IMR-90 (cell line): ENCODE measurements around the gene DAP3. TPM values are rescaled to one million over a fixed set of nuclear protein-coding genes. Genes with fewer than 3 reads are reported as not detected.

ENCODE experiments used
- ATAC-seq: fragments of 200-7000 bp; cut with Tn5 transposase; 2 replicates; pipeline ENCODE4 v1.9.1; 2020; ENCODE audit warnings: low read depth, mild to moderate bottlenecking, moderate library complexity
- BruUV-seq: library from RNA; stranded (reverse); fragments of 400-500 nt; replicated peaks from 2 replicates; lab custom pipeline; 2021; lab: Mats Ljungman, UMichigan
- CTCF ChIA-PET: fragments of 300-600 bp; formaldehyde crosslinking; extraction: SDS; loops from one replicate; lab custom pipeline; 2021; ENCODE audit warnings: antibody characterized with exemption; lab: Yijun Ruan, JAX
- POLR2A ChIA-PET: fragments of 300-600 bp; sonication (Branson Sonifier 250); formaldehyde crosslinking; loops from one replicate; lab custom pipeline; 2022; ENCODE audit warnings: antibody characterized with exemption; ENCODE audit not compliant: unreplicated experiment; lab: Charles Lee
- DNase-seq: peaks from one replicate; pipeline ENCODE4 v3.0.0; 2013
- H2AFZ ChIP-seq: replicated peaks from 2 replicates; pipeline ENCODE3; 2013; ENCODE audit warnings: low read length, mild to moderate bottlenecking; ENCODE audit not compliant: poor library complexity
- H2AK5ac ChIP-seq: 2 replicates; pipeline ENCODE4 v1.6.1; 2013; ENCODE audit warnings: low read depth, low read length, inconsistent platforms
- H2AK9ac ChIP-seq: replicated peaks from 2 replicates; pipeline ENCODE3; 2013; ENCODE audit warnings: mild to moderate bottlenecking, low read depth, low read length, moderate library complexity; ENCODE audit not compliant: poor library complexity
- H2BK120ac ChIP-seq: 2 replicates; pipeline ENCODE4 v1.6.1; 2013; ENCODE audit warnings: low read depth, low read length, inconsistent platforms
- H2BK15ac ChIP-seq: 3 replicates; pipeline ENCODE4 v1.6.1; 2013; ENCODE audit warnings: low read depth, low read length, inconsistent platforms
- H2BK20ac ChIP-seq: 2 replicates; pipeline ENCODE4 v1.6.1; 2013; ENCODE audit warnings: low read depth, mild to moderate bottlenecking, inconsistent platforms, low read length, moderate library complexity
- H2BK5ac ChIP-seq: 2 replicates; pipeline ENCODE4 v1.6.1; 2013; ENCODE audit warnings: mild to moderate bottlenecking, low read depth, low read length, inconsistent platforms; ENCODE audit not compliant: poor library complexity, severe bottlenecking
- H3K14ac ChIP-seq: replicated peaks from 2 replicates; pipeline ENCODE4 v1.6.1; 2013; ENCODE audit warnings: low read depth, low read length, inconsistent platforms
- H3K18ac ChIP-seq: 2 replicates; pipeline ENCODE4 v1.6.1; 2013; ENCODE audit warnings: low read depth, low read length, control low read depth
- H3K23ac ChIP-seq: 2 replicates; pipeline ENCODE4 v1.6.1; 2013; ENCODE audit warnings: low read depth, low read length, inconsistent platforms
- H3K27ac ChIP-seq: 2 replicates; pipeline ENCODE4 v1.5.1; 2013; ENCODE audit warnings: mild to moderate bottlenecking, control low read depth, low read length; ENCODE audit not compliant: insufficient read depth
- H3K27me3 ChIP-seq: 2 replicates; pipeline ENCODE4 v1.6.1; 2013; ENCODE audit warnings: low read length; ENCODE audit not compliant: control insufficient read depth, insufficient read depth
- H3K36me3 ChIP-seq: 2 replicates; pipeline ENCODE4 v1.6.1; 2013; ENCODE audit warnings: low read length, mixed read lengths; ENCODE audit not compliant: control insufficient read depth, insufficient read depth
- H3K4ac ChIP-seq: 2 replicates; pipeline ENCODE4 v1.6.1; 2013; ENCODE audit warnings: low read depth, low read length, inconsistent platforms
- H3K4me1 ChIP-seq: 2 replicates; pipeline ENCODE4 v1.6.1; 2013; ENCODE audit warnings: low read length, mixed read lengths; ENCODE audit not compliant: control insufficient read depth, insufficient read depth
- H3K4me2 ChIP-seq: 2 replicates; pipeline ENCODE4 v1.6.1; 2013; ENCODE audit warnings: low read depth, mild to moderate bottlenecking, control low read depth, low read length, moderate library complexity
- H3K4me3 ChIP-seq: 2 replicates; pipeline ENCODE4 v1.5.1; 2013; ENCODE audit warnings: low read depth, mild to moderate bottlenecking, control low read depth, low read length, moderate library complexity; ENCODE audit not compliant: insufficient read depth
- H3K56ac ChIP-seq: 2 replicates; pipeline ENCODE4 v1.6.1; 2013; ENCODE audit warnings: low read length, inconsistent platforms; ENCODE audit not compliant: insufficient read depth; ENCODE audit errors: extremely low read depth
- H3K79me1 ChIP-seq, 2 experiments: 2 replicates each; pipeline ENCODE4 v1.6.1; 2013; ENCODE audit warnings: low read length in 2 of 2, inconsistent platforms in 1 of 2, low read depth in 1 of 2
- H3K9ac ChIP-seq: 2 replicates; pipeline ENCODE4 v1.6.1; 2013; ENCODE audit warnings: low read depth, low read length, control low read depth
- H3K9me1 ChIP-seq: 2 replicates; pipeline ENCODE4 v1.6.1; 2013; ENCODE audit warnings: low read length, inconsistent platforms; ENCODE audit not compliant: insufficient read depth
- H3K9me3 ChIP-seq: 2 replicates; pipeline ENCODE4 v1.6.1; 2013; ENCODE audit warnings: low read length; ENCODE audit not compliant: control insufficient read depth, insufficient read depth
- H4K20me1 ChIP-seq: 2 replicates; pipeline ENCODE4 v1.6.1; 2013; ENCODE audit warnings: low read length, inconsistent platforms; ENCODE audit not compliant: insufficient read depth
- H4K5ac ChIP-seq: 2 replicates; pipeline ENCODE4 v1.6.1; 2013; ENCODE audit warnings: mild to moderate bottlenecking, low read depth, low read length, control low read depth
- H4K8ac ChIP-seq, 2 experiments: 2 replicates each; pipeline ENCODE4 v1.6.1; 2013; ENCODE audit warnings: low read depth in 2 of 2, low read length in 2 of 2, control low read depth in 1 of 2, inconsistent platforms in 1 of 2
- H4K91ac ChIP-seq: 2 replicates; pipeline ENCODE4 v1.6.1; 2013; ENCODE audit warnings: low read depth, low read length, inconsistent platforms; ENCODE audit not compliant: insufficient read depth
- CHD1 ChIP-seq: IDR thresholded peaks from 2 replicates; pipeline ENCODE4 v1.6.1; 2012; ENCODE audit warnings: low read depth, low read length, improper control_type of control experiment
- FOS ChIP-seq: fragments of 150-350 bp; IDR thresholded peaks from 2 replicates; pipeline ENCODE4 v1.6.1; 2016; ENCODE audit warnings: low read depth, low read length
- MXI1 ChIP-seq: IDR thresholded peaks from 2 replicates; pipeline ENCODE4 v1.6.1; 2012; ENCODE audit warnings: low read depth, mild to moderate bottlenecking, low read length, moderate library complexity, borderline replicate concordance
- RCOR1 ChIP-seq: IDR thresholded peaks from 2 replicates; pipeline ENCODE4 v1.6.1; 2012; ENCODE audit warnings: mild to moderate bottlenecking, low read length, improper control_type of control experiment; ENCODE audit not compliant: insufficient replicate concordance
- RFX5 ChIP-seq: IDR thresholded peaks from 2 replicates; pipeline ENCODE4 v1.8.0; 2012; ENCODE audit warnings: low read depth, mild to moderate bottlenecking, low read length, moderate library complexity
- WGBS, 2 experiments: methylation state at CpG; one replicate each; pipeline versions ENCODE4 v1.1.5 to v1.1.7; 2013; ENCODE audit warnings: missing lambda C conversion rate in 2 of 2; ENCODE audit not compliant: insufficient read length in 1 of 2; ENCODE audit errors: extremely low coverage in 2 of 2; 5-methylcytosine and 5-hydroxymethylcytosine counted together
- dilution Hi-C: fragments of 300-500 bp; cut with HindIII; formaldehyde crosslinking; loops from one replicate; pipeline ENCODE4 v1.14.3; 2018; ENCODE audit warnings: low sequenced_read_pairs; ENCODE audit not compliant: unreplicated experiment
- in situ Hi-C: fragments of 300-500 bp; cut with MboI; formaldehyde crosslinking; loops from 3 replicates; pipeline ENCODE4 v1.14.3; 2019; ENCODE audit warnings: low sequenced_read_pairs, inconsistent platforms, mixed read lengths
- intact Hi-C: fragments of 100-400 bp; cut with micrococcal nuclease; formaldehyde crosslinking; loops from 2 replicates; pipeline ENCODE4 v1.10.0; 2022
- polyA plus RNA-seq, 3 experiments: library from polyadenylated mRNA; depleted of rRNA; stranded (reverse); fragments of >200 nt; gene quantifications; 2 replicates each; pipeline ENCODE4 v1.2.3, GENCODE V29; 2012; ENCODE audit warnings: low replicate concordance in 1 of 3
- total RNA-seq: library from RNA; depleted of rRNA; stranded (reverse); fragments of >200 nt; gene quantifications from 2 replicates; pipeline ENCODE4 v1.2.3, GENCODE V29; 2012
- TF ChIP-seq, protein P1 (sequence below): conservative IDR thresholded peaks from 2 replicates; pipeline ENCODE4 v1.5.1; 2012; ENCODE audit warnings: mild to moderate bottlenecking, low read depth, low read length, improper control_type of control experiment
- TF ChIP-seq, protein P2 (sequence below): fragments of 150-350 bp; IDR thresholded peaks from 2 replicates; pipeline ENCODE4 v1.6.1; 2016; ENCODE audit warnings: low read depth, mild to moderate bottlenecking, low read length, moderate library complexity, borderline replicate concordance

The DAP3 gene
- total and polyA plus RNA-seq, 2 of the 4 experiments (the other 2 are of a cell fraction) = 48.6 to 126 TPM

DNA sequence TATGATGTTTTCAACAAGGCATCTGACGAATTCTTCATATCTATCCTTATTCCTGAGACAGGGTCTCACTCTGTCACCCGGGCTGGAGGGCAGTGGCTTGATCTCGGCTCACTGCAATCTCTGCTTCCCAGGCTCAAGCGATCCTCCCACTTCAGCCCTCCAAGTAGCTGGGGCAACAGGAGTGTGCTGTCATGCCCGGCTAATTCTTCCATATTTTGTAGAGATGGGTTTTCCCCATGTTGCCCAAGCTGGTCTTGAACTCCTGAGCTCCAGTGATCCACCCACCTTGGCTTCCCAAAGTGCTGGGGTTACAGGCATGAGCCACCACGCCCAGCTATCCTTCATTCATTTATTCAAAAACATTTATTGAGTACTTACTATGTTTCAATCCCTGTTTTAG lies 8.4 kb upstream of the DAP3 start:
- CTCF ChIA-PET = interaction anchor here (1.0 kb wide), 1 partner anchor 29 kb away, joined by 3 read pairs; no protein-coding TSS in a partner anchor
- no peak overlapping the region for H2AK5ac ChIP-seq
- peaks cover 35 to 45% of the 10 kb centered on the region in 2 experiments for H3K79me1 ChIP-seq
- no peaks in the 10 kb centered on the region for H3K27me3 ChIP-seq
- no peak overlapping the region for H3K27ac ChIP-seq
- intact Hi-C loops (loop anchor here (5.0 kb wide), 1 partner anchor 47 kb away; no protein-coding TSS in a partner anchor), in situ Hi-C loops (no loop called here), dilution Hi-C loops (no loop called here)
- no peak overlapping the region for H4K5ac ChIP-seq
- no peak for DNase-seq
- ATAC-seq = no peak
- no peak overlapping the region for H3K56ac ChIP-seq
- no peak overlapping the region for H3K4ac ChIP-seq
- peaks cover 5% of the 10 kb centered on the region; the same call in 1 of the 2 replicates for H3K9me1 ChIP-seq
- no peak overlapping the region for H2AK9ac ChIP-seq
- POLR2A ChIA-PET = no interaction called here
- no peak overlapping the region for H2BK20ac ChIP-seq
- no peak overlapping the region for H2BK15ac ChIP-seq
- no peak overlapping the region for H3K14ac ChIP-seq
- TF ChIP-seq MXI1 (no peak), RCOR1 (no peak), FOS (no peak), RFX5 (no peak), CHD1 (no peak)
- TF ChIP-seq, protein P1, sequence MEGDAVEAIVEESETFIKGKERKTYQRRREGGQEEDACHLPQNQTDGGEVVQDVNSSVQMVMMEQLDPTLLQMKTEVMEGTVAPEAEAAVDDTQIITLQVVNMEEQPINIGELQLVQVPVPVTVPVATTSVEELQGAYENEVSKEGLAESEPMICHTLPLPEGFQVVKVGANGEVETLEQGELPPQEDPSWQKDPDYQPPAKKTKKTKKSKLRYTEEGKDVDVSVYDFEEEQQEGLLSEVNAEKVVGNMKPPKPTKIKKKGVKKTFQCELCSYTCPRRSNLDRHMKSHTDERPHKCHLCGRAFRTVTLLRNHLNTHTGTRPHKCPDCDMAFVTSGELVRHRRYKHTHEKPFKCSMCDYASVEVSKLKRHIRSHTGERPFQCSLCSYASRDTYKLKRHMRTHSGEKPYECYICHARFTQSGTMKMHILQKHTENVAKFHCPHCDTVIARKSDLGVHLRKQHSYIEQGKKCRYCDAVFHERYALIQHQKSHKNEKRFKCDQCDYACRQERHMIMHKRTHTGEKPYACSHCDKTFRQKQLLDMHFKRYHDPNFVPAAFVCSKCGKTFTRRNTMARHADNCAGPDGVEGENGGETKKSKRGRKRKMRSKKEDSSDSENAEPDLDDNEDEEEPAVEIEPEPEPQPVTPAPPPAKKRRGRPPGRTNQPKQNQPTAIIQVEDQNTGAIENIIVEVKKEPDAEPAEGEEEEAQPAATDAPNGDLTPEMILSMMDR = no peak
- TF ChIP-seq, protein P2, sequence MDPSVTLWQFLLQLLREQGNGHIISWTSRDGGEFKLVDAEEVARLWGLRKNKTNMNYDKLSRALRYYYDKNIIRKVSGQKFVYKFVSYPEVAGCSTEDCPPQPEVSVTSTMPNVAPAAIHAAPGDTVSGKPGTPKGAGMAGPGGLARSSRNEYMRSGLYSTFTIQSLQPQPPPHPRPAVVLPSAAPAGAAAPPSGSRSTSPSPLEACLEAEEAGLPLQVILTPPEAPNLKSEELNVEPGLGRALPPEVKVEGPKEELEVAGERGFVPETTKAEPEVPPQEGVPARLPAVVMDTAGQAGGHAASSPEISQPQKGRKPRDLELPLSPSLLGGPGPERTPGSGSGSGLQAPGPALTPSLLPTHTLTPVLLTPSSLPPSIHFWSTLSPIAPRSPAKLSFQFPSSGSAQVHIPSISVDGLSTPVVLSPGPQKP = no peak
- no peak overlapping the region for H3K9ac ChIP-seq
- no peak overlapping the region for H2BK5ac ChIP-seq
- no peak overlapping the region for H2AFZ ChIP-seq
- no peak overlapping the region for H4K91ac ChIP-seq
- H3K4me1 ChIP-seq = peaks cover 2% of the 10 kb centered on the region
- peaks cover 49% of the 10 kb centered on the region for H4K20me1 ChIP-seq
- H3K36me3 ChIP-seq = peaks cover 24% of the 10 kb centered on the region
- H3K23ac ChIP-seq = no peak overlapping the region
- no peak overlapping the region for H3K18ac ChIP-seq
- H3K4me2 ChIP-seq = no peak overlapping the region
- H3K4me3 ChIP-seq = no peak overlapping the region
- no peaks in the 10 kb centered on the region for H3K9me3 ChIP-seq
- no CpG with 5 or more reads among the region's 6 CpGs for WGBS, 2 experiments
- no peak overlapping the region for H4K8ac ChIP-seq
- no peak overlapping the region for H2BK120ac ChIP-seq
- no TSS peak for BruUV-seq
